Sigmoid colon (tissue), 4 donors: ENCODE data around the gene C11orf52.

Source experiments
- EP300 ChIP-seq, 4 donors: sonication (generic); formaldehyde crosslinking; IDR thresholded peaks; one replicate each; pipeline ENCODE4 v1.6.1; 2017; ENCODE audit warnings: antibody characterized with exemption in 4 of 4
- POLR2AphosphoS5 ChIP-seq, 4 donors: sonication (generic); formaldehyde crosslinking; IDR thresholded peaks; one replicate each; pipeline ENCODE4 v1.6.1; 2017; ENCODE audit warnings: antibody characterized with exemption in 4 of 4
- TF ChIP-seq, protein P1 (sequence below), 4 experiments: fragments of 450-650 bp in 3 of 4; fragments of 200-600 bp in 1 of 4; IDR thresholded peaks; one replicate each; pipeline ENCODE4 v1.5.1; 2016 to 2019; ENCODE audit warnings: antibody characterized with exemption in 4 of 4, mild to moderate bottlenecking in 3 of 4, moderate library complexity in 2 of 4

DNA sequence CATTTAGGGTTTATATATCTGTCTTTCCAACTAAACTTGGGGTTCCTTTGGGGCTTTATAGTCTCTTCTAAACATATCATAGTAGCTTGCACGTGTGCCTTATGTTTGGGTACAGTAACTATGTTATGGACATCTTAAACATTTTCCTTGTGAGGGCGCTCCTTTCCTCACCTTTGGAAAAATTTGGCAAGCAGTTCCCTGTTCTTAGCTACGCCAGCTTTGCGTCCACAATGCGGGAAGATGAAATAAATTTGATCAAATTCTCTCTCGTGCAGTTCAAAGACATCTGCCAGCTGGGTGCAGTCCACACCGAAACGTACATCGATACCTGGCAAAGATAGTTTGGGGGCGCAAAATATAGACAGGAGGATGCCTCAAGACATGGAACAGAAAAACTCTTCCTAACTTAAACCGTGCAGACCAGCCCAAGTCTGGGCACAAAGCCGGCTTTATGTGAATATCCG lies 40.3 kb upstream of the C11orf52 start:
- TF ChIP-seq POLR2AphosphoS5 (IDR thresholded peaks at IDR 0.05) (no peak), EP300 (IDR thresholded peaks at IDR 0.05) (no peak)
- TF ChIP-seq, protein P1, sequence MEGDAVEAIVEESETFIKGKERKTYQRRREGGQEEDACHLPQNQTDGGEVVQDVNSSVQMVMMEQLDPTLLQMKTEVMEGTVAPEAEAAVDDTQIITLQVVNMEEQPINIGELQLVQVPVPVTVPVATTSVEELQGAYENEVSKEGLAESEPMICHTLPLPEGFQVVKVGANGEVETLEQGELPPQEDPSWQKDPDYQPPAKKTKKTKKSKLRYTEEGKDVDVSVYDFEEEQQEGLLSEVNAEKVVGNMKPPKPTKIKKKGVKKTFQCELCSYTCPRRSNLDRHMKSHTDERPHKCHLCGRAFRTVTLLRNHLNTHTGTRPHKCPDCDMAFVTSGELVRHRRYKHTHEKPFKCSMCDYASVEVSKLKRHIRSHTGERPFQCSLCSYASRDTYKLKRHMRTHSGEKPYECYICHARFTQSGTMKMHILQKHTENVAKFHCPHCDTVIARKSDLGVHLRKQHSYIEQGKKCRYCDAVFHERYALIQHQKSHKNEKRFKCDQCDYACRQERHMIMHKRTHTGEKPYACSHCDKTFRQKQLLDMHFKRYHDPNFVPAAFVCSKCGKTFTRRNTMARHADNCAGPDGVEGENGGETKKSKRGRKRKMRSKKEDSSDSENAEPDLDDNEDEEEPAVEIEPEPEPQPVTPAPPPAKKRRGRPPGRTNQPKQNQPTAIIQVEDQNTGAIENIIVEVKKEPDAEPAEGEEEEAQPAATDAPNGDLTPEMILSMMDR (IDR thresholded peaks at IDR 0.05), result no peak
